GM13976 (cell line): Measurements from ENCODE around the gene CDH13.

ENCODE experiments used
- DNase-seq: peaks from one replicate; pipeline ENCODE4 v3.0.0; 2012; ENCODE audit warnings: low spot score
- CTCF ChIP-seq: IDR thresholded peaks from 2 replicates; pipeline ENCODE4 v1.5.1; 2012; ENCODE audit warnings: borderline replicate concordance, mild to moderate bottlenecking; ENCODE audit not compliant: insufficient read depth; ENCODE audit errors: extremely low read depth, missing control alignments, control extremely low read depth
- in situ Hi-C: fragments of 300-500 bp; cut with MboI; formaldehyde crosslinking; loops from one replicate; pipeline ENCODE4 v1.12.0; 2022; ENCODE audit warnings: low sequenced_read_pairs, mixed read lengths, inconsistent platforms; ENCODE audit not compliant: unreplicated experiment

CDH13 gene

GRCh38 chr16:82603784-82604411, 22.9 kb upstream of the CDH13 start:
- no peak for DNase-seq
- in situ Hi-C loops = no loop called here
- TF ChIP-seq CTCF = peak; percentile 12

- no peak for DNase-seq
- no peak for TF ChIP-seq CTCF
- in situ Hi-C loops = no loop called here
Observed at GRCh38 chr16:82605076-82605475, 21.7 kb upstream of the CDH13 start.

GRCh38 chr16:82605863-82606620, 20.7 kb upstream of the CDH13 start:
- no peak for TF ChIP-seq CTCF
- in situ Hi-C loops = no loop called here
- no peak for DNase-seq

- no peak for TF ChIP-seq CTCF
- in situ Hi-C loops = no loop called here
- DNase-seq = no peak
Observed at GRCh38 chr16:82609140-82609539, 17.6 kb upstream of the CDH13 start.

- no peak for DNase-seq
- in situ Hi-C loops = no loop called here
- TF ChIP-seq CTCF = no peak
Observed at GRCh38 chr16:82612263-82612662, 14.5 kb upstream of the CDH13 start.

- DNase-seq = no peak
- no peak for TF ChIP-seq CTCF
- in situ Hi-C loops = no loop called here
Observed at GRCh38 chr16:82616356-82616755, 10.4 kb upstream of the CDH13 start.

GRCh38 chr16:82621781-82622180, 5.0 kb upstream of the CDH13 start:
- DNase-seq = no peak
- in situ Hi-C loops = no loop called here
- TF ChIP-seq CTCF = no peak
